Activated CD8-positive, alpha-beta memory T cell treated with anti-CD3 and anti-CD28 coated beads, Interleukin-2, amount 50 U/mL, for 48 hours (primary cell): Measurements from ENCODE around the gene PVALB.
A peak's percentile ranks its signal among the peaks of the same experiment; 100 is the strongest.

Experiments
- DNase-seq: peaks from one replicate; pipeline ENCODE4 v3.0.0-alpha.2; 2020

The PVALB gene, protein sequence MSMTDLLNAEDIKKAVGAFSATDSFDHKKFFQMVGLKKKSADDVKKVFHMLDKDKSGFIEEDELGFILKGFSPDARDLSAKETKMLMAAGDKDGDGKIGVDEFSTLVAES

DNA sequence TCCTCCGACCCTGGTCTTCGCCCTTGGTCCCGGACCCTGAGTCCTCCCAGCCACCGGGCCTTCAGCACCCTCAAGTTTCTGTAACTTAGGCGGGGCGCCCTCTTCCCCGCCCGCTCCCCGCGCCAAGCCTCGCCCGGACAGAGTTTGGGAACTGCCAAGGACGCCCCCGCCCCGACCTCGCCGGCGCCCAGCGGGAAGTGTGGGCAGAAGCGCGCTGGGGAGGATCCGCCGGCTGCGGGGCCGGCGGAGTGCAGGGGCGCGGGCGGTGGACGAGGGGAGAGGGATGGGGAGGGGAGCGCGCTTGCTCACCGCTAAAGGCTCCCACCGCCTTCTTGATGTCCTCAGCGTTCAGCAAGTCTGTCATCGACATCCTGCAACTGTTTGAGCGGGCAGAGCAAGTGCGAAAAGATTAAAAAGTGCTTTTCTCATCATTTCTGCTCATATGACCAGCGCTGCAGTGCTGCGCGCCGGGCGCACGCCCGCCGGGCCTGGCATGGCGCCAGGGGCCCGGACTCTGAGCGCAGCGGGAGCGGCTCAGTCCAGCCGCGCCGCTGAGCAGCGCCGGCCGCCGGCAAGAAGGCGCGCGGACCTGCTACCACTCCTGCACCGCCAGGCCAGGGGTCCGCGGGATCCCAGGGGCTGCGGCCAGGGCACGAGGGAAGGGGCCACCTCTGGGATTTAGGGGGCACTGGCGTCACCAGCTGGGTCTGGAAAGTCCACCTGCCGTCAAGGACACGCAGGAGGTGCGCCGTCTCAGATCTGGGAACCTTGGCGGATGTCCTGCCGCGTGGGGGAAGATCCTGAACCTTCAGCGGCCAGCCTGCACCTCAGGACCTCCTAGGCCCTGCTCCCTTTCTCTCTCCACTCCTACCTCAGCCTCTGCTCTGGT is at the start of gene PVALB:
Gene PVALB, minus strand, starts transcription at position 400 of the 889 bp plus-strand sequence. Its CDS starts 30 bp downstream, at position 370.
- no peak for DNase-seq

GRCh38 chr22:36865346-36865745 is 48.5 kb upstream of the PVALB start:
- no peak for DNase-seq

DNA sequence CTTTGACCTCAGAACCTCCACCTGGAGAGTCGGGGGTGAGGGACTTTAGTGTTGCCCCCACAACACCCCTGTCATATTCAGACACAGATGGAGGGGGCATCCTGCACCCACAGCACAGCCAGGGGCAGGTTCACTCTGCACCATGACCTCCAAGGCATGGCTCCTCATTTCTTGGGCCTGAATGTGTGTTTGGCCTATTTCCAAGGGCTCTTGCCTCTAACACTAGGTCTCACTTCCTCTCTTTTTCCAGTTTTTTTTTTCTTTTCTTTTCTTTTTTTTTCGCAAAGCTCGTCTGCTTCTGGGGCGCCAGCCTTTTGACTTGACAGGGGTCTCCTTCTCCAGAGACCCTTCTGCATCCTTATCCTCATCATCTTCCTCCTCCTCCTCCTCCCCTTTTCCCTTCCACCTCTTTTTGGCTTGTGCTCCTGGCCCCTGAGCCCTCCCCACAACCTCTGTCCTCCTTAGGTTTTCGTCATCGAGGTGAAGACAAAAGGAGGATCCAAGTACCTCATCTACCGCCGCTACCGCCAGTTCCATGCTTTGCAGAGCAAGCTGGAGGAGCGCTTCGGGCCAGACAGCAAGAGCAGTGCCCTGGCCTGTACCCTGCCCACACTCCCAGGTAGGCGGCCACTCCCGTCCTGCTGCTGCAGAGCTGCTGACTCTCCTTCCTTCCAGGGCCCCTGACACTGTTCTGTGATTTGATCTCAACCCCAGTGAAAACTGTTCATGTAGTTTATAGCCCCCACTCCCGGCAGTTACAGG is 47.8 kb upstream of the PVALB start:
- no peak for DNase-seq

GRCh38 chr22:36863979-36864378 is 47.1 kb upstream of the PVALB start:
- no peak for DNase-seq

- DNase-seq = no peak
Observed at GRCh38 chr22:36863281-36863680, 46.4 kb upstream of the PVALB start.

GRCh38 chr22:36862251-36863242 is 45.7 kb upstream of the PVALB start:
- DNase-seq = no peak

DNA sequence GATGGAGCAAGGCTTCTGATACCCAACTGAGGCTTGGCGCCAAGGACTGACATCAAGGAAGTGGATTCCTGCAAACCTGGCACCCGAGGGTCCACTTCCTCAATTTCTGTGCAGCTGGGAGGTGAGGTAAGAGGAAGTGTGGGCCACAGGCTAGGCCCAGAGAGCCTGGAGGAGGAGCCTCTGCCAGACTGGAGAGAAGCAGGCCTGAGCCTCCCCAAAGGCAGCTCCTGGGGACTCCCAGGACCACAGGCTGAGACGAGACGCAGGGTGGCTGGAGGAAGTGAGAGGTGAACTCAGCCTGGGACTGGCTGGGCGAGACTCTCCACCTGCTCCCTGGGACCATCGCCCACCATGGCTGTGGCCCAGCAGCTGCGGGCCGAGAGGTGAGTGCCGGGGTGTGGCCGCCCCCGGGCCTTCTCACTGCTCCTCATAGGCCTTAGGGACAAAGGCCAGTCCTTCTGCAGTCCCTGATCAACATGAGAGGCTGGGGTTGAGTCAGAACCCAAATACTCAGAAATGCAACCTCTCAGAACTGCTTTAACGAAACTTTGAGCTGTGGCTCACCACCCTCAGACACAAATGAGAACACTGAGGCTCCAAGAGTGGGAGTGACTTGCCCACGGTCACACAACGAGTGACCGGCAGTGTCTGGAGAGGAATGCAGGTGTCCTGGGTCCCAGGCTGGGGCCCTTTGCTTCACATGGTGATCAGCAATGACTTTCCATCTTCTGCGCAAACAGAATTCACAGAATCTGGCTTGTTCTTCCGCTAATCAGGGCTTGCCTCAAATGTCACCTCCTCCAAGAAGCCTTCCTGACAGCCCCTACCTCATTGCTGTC is 44.2 kb upstream of the PVALB start, which contains the start of gene NCF4:
Gene NCF4, plus strand, starts transcription at position 186 of the 839 bp plus-strand sequence. Its CDS starts 166 bp downstream, at position 352.
- peak; percentile 72 for DNase-seq

GRCh38 chr22:36860438-36860820 is 43.6 kb upstream of the PVALB start:
- no peak for DNase-seq

DNA sequence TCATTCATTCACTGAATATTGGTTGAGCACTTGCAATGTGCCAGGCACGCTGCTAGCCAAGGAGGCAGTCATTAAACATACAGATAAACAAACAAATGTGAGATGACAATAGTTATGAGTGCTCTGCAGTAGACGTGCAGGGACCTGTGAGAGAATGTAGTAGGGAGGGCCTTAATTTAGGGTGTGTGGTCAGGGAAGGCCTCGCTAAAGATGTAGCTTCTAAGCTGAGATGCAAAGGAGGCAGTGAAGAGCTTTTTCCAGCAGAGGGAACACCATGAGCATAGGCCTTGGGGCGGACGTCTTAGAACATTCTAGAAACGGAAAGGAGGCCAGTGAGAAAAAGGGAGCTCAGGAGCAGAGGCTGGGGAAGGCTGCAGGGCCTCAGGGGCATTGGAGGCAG is 43.2 kb upstream of the PVALB start:
- DNase-seq = no peak

GRCh38 chr22:36858966-36859365 is 42.1 kb upstream of the PVALB start:
- DNase-seq = no peak

- no peak for DNase-seq
Observed at GRCh38 chr22:36858156-36858555, 41.3 kb upstream of the PVALB start.

DNA sequence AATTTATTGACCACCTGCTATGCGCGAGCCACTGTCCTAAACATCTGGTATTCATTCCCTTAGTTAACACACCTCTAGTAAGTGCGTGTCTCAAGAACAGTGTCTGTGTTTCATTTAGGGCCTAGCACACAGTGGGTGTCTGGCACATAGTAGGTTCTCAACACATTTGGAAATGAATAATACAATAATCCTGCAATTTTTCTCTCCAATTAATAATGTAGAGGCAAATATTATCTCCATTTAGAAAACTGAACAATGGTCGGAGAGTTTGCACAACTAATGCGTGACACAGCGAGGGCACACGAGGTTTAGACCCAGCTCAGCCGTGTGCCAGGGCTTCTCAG is 39.9 kb upstream of the PVALB start:
- no peak for DNase-seq

DNA sequence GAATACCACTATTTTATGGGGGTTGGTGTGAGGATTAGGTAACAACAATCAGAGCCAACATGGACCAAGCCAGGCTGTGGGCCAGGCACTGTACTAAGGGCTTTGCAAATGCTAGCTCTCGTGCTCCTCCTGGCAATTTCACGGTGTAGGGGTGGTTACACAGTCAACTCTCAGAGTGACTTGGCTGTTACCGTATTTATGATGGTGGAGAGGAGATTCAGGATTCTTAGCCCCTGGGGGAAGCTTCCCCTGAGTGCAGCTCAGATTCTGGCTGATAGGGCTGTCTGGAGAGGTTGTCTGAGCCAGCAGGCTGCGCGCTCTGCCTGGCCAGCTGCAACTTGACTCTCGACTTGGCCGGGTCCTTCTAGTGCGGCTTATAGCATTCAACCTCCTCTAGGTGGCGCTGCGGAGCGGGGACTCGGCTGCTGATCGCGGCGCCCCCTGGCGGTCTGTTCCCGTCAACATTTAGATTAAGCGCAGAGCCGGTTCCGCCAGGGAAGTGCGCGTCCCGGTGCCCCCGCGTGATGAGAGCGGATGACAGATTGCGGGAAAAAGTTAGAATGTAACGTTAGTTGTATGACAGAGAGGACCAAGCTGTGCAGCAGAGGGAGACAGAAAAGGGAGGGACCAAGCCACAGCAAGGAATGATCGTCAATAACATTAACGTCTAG is 39.4 kb upstream of the PVALB start:
- DNase-seq = peak; percentile 100

DNA sequence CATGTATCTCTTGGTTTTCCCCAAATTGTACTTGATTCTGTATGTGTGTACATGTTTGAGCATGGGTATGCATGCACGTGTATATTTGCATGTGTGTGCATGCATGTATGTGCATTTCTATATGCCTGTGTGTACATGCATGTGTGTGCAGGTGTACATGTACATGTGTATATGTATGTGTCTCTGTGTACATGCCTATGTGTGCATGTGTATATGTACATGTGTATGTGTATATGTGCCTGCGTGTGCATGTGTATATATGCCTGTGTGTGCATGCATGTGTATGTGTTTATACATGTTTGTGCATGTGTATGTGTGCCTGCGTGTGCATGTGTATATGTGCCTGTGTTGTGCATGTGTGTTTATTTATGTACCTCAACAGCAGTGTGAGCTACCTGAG is 38.6 kb upstream of the PVALB start:
- DNase-seq = no peak

DNA sequence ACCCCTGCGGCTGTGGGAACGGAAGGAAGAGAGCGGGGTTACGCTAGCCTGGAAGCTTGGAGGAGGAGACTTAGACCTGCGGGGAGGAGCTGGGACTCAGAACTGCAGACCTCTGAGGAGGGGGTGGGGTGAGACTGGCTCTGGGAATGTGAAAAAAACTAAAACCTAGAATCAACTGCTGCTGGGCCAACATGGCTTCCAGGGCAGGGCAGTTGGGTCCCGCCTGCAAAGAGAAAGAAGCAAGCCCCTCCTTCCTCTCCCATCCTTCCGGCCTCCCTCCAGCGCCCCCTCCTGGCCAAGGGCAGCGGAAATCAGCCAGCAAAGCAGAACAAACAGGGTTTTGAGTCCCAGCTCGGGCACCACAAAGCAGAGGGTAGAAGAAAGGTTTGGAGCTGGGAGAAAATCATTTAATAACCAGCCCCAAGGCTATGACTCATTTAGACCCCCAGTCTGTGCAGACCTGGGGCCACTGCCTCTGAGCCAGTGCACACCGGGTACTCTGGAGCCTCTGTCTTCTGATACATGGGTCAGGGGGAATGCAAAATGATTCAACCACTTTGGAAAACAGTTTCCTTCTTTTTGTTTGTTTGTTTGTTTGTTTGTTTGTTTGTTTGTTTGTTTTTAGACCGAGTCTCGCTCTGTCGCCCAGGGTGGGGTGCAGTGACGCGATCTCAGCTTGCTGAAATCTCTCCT is 36.7 kb upstream of the PVALB start:
- peak; percentile 97 for DNase-seq

DNA sequence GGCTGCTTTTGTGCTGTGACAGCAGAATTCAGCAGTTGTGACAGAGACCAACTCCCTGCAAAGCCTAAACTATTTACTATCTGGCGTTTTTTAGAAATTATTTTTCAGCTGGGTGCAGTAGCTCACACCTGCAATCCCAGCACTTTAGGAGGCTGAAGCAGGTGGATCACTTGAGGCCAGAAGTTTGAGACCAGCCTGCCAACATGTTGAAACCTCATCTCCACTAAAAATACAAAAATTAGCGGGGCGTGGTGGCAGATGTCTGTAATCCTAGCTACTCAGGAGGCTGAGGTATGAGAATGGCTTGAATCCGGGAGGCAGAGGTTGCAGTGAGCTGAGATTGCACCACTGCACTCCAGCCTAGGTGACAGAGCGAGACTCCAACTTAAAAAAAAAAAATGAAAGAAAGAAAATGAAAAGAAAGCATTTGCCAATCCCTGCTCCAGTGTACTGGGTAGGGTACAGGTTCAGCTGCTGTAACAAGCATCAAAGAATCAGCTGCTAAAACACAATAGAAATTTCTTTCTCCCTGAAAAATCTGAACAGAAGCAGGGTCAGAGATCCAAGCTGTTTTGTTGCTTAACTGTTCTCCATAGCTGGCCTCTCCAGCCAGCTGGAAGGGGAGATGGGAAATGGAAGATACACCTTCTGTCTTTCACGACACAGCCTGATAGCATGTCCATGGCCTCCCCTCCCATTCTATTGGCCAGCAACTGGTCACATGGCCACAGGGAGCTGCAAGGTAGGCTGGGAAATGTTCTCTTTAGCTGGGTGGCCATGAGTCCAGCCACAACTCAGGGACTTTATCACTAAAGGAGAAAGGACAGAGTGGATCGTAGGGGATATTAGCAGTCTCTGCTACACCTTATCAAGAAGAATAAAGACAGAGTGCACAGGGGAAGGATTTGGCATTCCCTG is 35.5 kb upstream of the PVALB start:
- DNase-seq = no peak

DNA sequence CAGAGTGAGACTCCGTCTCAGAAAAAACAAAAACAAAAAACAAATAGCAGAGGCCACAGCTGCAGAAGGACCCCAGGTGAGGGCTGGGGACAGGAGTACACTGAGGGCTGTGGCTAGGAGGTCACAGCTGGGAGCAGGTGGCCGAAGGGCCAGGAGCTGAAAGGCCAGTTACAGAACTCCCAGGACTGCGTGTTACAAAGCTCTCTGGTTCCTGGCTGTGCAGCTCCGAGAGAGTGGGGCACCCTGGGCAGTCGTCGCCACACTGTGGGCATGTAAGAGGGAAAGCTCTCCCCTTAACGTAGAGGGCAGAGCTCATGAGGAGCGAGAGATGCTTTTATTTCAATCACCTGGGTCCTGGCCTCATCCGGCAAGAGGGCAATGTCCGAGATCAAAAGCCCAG is 33.8 kb upstream of the PVALB start:
- no peak for DNase-seq

DNA sequence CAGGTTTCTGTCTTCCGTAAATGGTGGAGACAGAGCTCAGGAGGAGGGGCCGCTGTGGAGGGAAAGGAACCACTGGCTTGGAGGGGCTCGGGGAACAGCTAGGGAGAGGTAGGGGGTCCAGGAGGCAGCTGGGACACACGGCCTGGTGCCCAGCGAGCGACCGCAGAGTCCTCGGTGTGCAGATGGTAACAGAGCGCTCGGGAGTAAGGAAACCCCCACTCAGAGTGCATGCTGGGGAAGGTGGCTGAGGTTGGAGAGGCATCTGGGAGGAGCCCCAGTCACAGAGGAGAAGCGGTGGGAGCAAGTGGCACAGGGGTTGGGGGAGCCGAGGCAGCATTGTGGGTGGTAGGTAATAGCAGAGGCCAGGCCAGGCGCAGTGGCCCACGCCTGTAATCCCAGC is 33.2 kb upstream of the PVALB start:
- no peak for DNase-seq

DNA sequence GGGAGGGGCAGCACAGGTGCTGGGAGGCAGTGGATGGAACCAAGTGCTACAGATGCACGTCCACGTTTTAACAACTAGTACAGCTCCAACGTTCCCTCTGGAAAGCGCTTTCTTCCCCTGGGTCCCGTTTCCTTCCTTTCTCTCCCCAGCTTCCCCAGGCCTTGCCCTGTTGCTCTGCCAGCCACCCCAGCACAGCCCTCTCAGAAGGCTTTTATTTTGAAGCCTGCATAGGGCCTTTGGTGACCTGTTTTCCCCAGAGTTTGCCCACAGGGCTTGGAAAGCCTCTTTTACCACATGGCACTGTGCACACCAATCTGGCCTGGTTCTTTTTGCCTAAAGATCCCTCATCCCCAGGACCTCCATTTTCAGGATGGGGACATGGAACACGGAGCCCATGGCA is 30.1 kb upstream of the PVALB start:
- DNase-seq = no peak
